Head of caudate nucleus (tissue), 42 donors: ENCODE measurements around the gene SYT12.

Source experiments
- DNase-seq, 42 donors: peaks; one replicate each; pipeline versions ENCODE4 v3.0.0 to v3.0.0-alpha.2; 2020 to 2021; ENCODE audit warnings: mixed read lengths in 7 of 42
- intact Hi-C: fragments of 100-400 bp; cut with DNase I; formaldehyde crosslinking; loops from one replicate; pipeline ENCODE4 v1.15.0; 2022

Gene SYT12

GRCh38 chr11:67076202-67076601, 53.3 kb downstream of the SYT12 start:
- DNase-seq = no peak
- intact Hi-C loops = no loop called here

- no peak for DNase-seq
- intact Hi-C loops = no loop called here
Measured at GRCh38 chr11:67079065-67079705, 56.3 kb downstream of the SYT12 start.

- intact Hi-C loops = no loop called here
- peak in 4 of 42 donors; percentile 6 to 28 (median 12) for DNase-seq
Measured at GRCh38 chr11:67082071-67082791, 59.3 kb downstream of the SYT12 start.

- DNase-seq = no peak
- intact Hi-C loops = no loop called here
Measured at GRCh38 chr11:67083786-67084366, 60.9 kb downstream of the SYT12 start.

- intact Hi-C loops = no loop called here
- no peak for DNase-seq
Measured at GRCh38 chr11:67085617-67086016, 62.7 kb downstream of the SYT12 start.

- no peak for DNase-seq
- intact Hi-C loops = no loop called here
Measured at GRCh38 chr11:67090717-67091116, 67.8 kb downstream of the SYT12 start.

- no peak for DNase-seq
- intact Hi-C loops = no loop called here
Measured at GRCh38 chr11:67095214-67095507, 72.2 kb downstream of the SYT12 start.

- no peak for DNase-seq
- intact Hi-C loops = no loop called here
Measured at GRCh38 chr11:67098799-67099429, 76.0 kb downstream of the SYT12 start.

- intact Hi-C loops = no loop called here
- no peak for DNase-seq
Measured at GRCh38 chr11:67099831-67100324, 76.9 kb downstream of the SYT12 start.
